Pancreas (tissue), 10 donors: ENCODE results near the gene PSTPIP1. TPM values are rescaled to one million over a fixed set of nuclear protein-coding genes. Genes with fewer than 3 reads are reported as not detected.

ENCODE experiments used
- ATAC-seq, 4 donors: fragments of 200-7000 bp; cut with Tn5 transposase; one replicate each; pipeline versions ENCODE4 v1.8.0 to v1.9.1; 2020; ENCODE audit warnings: mild to moderate bottlenecking in 4 of 4, moderate library complexity in 4 of 4
- DNase-seq, 6 donors: peaks; one replicate each; pipeline ENCODE4 v3.0.0-alpha.2; 2020
- FAIRE-seq: peaks from 2 replicates; lab custom pipeline; 2012; peaks lifted over from hg19 to GRCh38; lab: Jason Lieb, UNC
- H3K27ac ChIP-seq, 4 donors: fragments of 200-600 bp; sonication (generic); 1 replicate in 3 of 4; 2 replicates in 1 of 4; pipeline versions ENCODE4 v1.5.0 to v1.8.0; 2020
- H3K27me3 ChIP-seq, 4 donors: fragments of 200-600 bp; one replicate each; pipeline ENCODE4 v1.8.0; 2021
- H3K36me3 ChIP-seq, 3 donors: fragments of 200-600 bp; sonication (generic) in 1 of 3; one replicate each; pipeline versions ENCODE4 v1.5.0 to v1.8.0; 2020 to 2021
- H3K4me1 ChIP-seq, 3 donors: fragments of 200-600 bp; one replicate each; pipeline ENCODE4 v1.8.0; 2021
- H3K4me3 ChIP-seq, 4 donors: fragments of 200-600 bp; sonication (generic) in 2 of 4; one replicate each; pipeline versions ENCODE4 v1.5.0 to v1.8.0; 2020 to 2021
- H3K9me3 ChIP-seq, 4 donors: fragments of 200-600 bp; one replicate each; pipeline ENCODE4 v1.8.0; 2021
- WGBS, 2 donors: extraction: QIAGEN DNeasy Blood & Tissue Kit; methylation state at CpG; one replicate each; pipeline ENCODE4 v1.1.7; 2013; 5-methylcytosine and 5-hydroxymethylcytosine counted together
- intact Hi-C, 3 donors: fragments of 100-400 bp; cut with DNase I; formaldehyde crosslinking; loops; one replicate each; pipeline versions ENCODE4 v1.11.1 to v1.14.2; 2022
- polyA plus RNA-seq, 2 donors: library from polyadenylated mRNA; stranded (reverse); fragments of 200-250 nt; gene quantifications; one replicate each; pipeline ENCODE4 v1.2.3, GENCODE V29; 2013
- total RNA-seq, 6 donors: library from RNA; stranded (reverse); fragmentation: NEBNext Ultra II Directional in 4 of 6; extraction: Animal tissue kit (Norgen Biotek cat#: 25700) in 4 of 6; gene quantifications; one replicate each; pipeline versions ENCODE4 v1.2.1 to v1.2.4, GENCODE V29; 2021 to 2023
- TF ChIP-seq, protein P1 (sequence below), 4 donors: fragments of 200-600 bp; sonication (generic) in 3 of 4; IDR thresholded peaks; one replicate each; pipeline versions ENCODE4 v1.5.0 to v1.8.0; 2021; ENCODE audit warnings: antibody characterized with exemption in 4 of 4
- donor health status: healthy with polysubstance abuse.
- donor health status: DM: no; HTN: no; CAD: no; lungs with moderate emphysema.
- donor health status: DM: no; HTN: no; CAD: no.
- donor health status: control.
- donor health status: control.
- donor health status: Bipolar disorder and iron deficiency.
- donor health status: DM: yes; HTN: yes; CAD: no.
- donor health status: DM: no; HTN: no; CAD: no.
- donor health status: DM: no; HTN: no; CAD: no.
- donor health status: DM: yes; HTN: yes; CAD: no.

Gene PSTPIP1
- total and polyA plus RNA-seq, 8 donors: 0.83 to 6.2 (median 3.6) TPM; not detected in 1

DNA sequence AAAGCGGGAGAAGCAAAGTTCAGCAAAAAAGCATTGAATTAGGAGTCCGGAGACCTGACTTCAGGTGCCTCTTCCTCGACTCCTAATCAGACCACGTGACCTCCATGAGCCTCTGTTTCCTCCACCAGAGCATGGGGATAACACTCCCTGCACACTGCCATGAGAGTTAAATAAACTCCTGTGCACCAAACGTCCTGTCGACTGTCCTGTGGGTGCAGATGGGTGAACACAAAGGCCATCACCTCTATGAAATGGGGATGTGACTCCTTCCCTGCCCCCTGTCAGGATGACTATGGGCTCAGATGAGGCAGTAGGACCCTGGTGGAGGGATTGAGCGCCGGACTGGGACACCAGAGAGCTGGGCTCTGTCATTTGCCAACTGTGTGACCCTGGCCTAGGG, 89.5 kb downstream of the PSTPIP1 start:
- DNase-seq (no peak), ATAC-seq (no peak)
- whole genome bisulfite sequencing, 2 donors: 91% methylated on average over 8 of the region's 8 CpGs

GRCh38 chr15:77085297-77085696, 90.4 kb downstream of the PSTPIP1 start:
- no peak overlapping the region for H3K4me3 ChIP-seq
- H3K27ac ChIP-seq: no peak overlapping the region
- TF ChIP-seq, protein P1, sequence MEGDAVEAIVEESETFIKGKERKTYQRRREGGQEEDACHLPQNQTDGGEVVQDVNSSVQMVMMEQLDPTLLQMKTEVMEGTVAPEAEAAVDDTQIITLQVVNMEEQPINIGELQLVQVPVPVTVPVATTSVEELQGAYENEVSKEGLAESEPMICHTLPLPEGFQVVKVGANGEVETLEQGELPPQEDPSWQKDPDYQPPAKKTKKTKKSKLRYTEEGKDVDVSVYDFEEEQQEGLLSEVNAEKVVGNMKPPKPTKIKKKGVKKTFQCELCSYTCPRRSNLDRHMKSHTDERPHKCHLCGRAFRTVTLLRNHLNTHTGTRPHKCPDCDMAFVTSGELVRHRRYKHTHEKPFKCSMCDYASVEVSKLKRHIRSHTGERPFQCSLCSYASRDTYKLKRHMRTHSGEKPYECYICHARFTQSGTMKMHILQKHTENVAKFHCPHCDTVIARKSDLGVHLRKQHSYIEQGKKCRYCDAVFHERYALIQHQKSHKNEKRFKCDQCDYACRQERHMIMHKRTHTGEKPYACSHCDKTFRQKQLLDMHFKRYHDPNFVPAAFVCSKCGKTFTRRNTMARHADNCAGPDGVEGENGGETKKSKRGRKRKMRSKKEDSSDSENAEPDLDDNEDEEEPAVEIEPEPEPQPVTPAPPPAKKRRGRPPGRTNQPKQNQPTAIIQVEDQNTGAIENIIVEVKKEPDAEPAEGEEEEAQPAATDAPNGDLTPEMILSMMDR (IDR thresholded peaks at IDR 0.05): no peak
- no peaks in the 10 kb centered on the region for H3K9me3 ChIP-seq
- no peak for FAIRE-seq
- DNase-seq: no peak
- intact Hi-C loops: no loop called here
- ATAC-seq: peak in 1 of 4 donors; percentile 36
- 36% methylated on average over 2 of the region's 2 CpGs for WGBS, 2 donors
- H3K4me1 ChIP-seq: peaks cover 0 to 5% (median 0%) of the 10 kb centered on the region in 3 donors
- H3K27me3 ChIP-seq: no peaks in the 10 kb centered on the region
- no peaks in the 10 kb centered on the region for H3K36me3 ChIP-seq

More for the DNA sequence above, 89.5 kb downstream of the PSTPIP1 start:
- intact Hi-C loops: no loop called here
- Histone ChIP-seq H3K9me3 (no peaks in the 10 kb centered on the region), H3K4me1 (peaks cover 0 to 5% (median 0%) of the 10 kb centered on the region in 3 donors), H3K27ac (no peak overlapping the region), H3K36me3 (no peaks in the 10 kb centered on the region), H3K27me3 (no peaks in the 10 kb centered on the region), H3K4me3 (no peak overlapping the region)
- no peak for FAIRE-seq
- TF ChIP-seq, protein P1 (IDR thresholded peaks at IDR 0.05): no peak

Other genes with a start within 250 kb of the PSTPIP1 start
- 10 to 100 TPM; 13.2 to 23.8 (median 15.9) TPM for gene SCAPER, start 89.8 kb upstream of the PSTPIP1 start, total RNA-seq
- 10 to 100 TPM in 1 of 2 donors, 1 to 10 TPM in 1; 3.0 to 11.8 TPM for gene SCAPER, start 89.8 kb upstream of the PSTPIP1 start, polyA plus RNA-seq
- gene RCN2, start 63.4 kb upstream of the PSTPIP1 start, total RNA-seq: 10 to 100 TPM in 3 of 6 donors, 1 to 10 TPM in 3; 7.5 to 22.9 (median 10.9) TPM
- gene RCN2, start 63.4 kb upstream of the PSTPIP1 start, polyA plus RNA-seq: 10 to 100 TPM; 12.5 to 21.3 TPM
- gene TSPAN3, start 76.0 kb downstream of the PSTPIP1 start, total RNA-seq: 100 to 1,000 TPM in 2 of 6 donors, 10 to 100 TPM in 4; 71.6 to 158 (median 88.5) TPM
- 100 to 1,000 TPM in 1 of 2 donors, 10 to 100 TPM in 1; 86.7 to 173 TPM for gene TSPAN3, start 76.0 kb downstream of the PSTPIP1 start, polyA plus RNA-seq